Astrocyte (in vitro differentiated cells and primary cell): ENCODE measurements around the gene HS3ST6. TPM values are rescaled to one million over a fixed set of nuclear protein-coding genes. Genes with fewer than 3 reads are reported as not detected.
"Not testable (repeated sequence)": the region's sequence is repeated elsewhere in the genome, so short reads cannot be mapped to it uniquely, and the experiment has no call there.

Experiments used
- DNase-seq: peaks from one replicate; pipeline ENCODE4 v3.0.0-alpha.2; 2010; ENCODE audit warnings: low read depth
- FAIRE-seq: peaks from 2 replicates; lab custom pipeline; 2011; peaks lifted over from hg19 to GRCh38; lab: Jason Lieb, UNC
- H2AFZ ChIP-seq: 2 replicates; pipeline ENCODE4 v1.6.0; 2012; ENCODE audit warnings: low read depth, low read length, inconsistent platforms
- H3K27ac ChIP-seq: 2 replicates; pipeline ENCODE4 v1.5.1; 2011; ENCODE audit warnings: low read depth, low read length, inconsistent platforms
- H3K27me3 ChIP-seq: 2 replicates; pipeline ENCODE4 v1.6.0; 2011; ENCODE audit warnings: low read length, inconsistent platforms; ENCODE audit not compliant: insufficient read depth
- H3K36me3 ChIP-seq: 2 replicates; pipeline ENCODE4 v1.5.1; 2011; ENCODE audit warnings: low read length, inconsistent platforms; ENCODE audit not compliant: insufficient read depth
- H3K4me1 ChIP-seq: 2 replicates; pipeline ENCODE4 v1.5.1; 2011; ENCODE audit warnings: low read length, inconsistent platforms; ENCODE audit not compliant: insufficient read depth
- H3K4me2 ChIP-seq: 2 replicates; pipeline ENCODE4 v1.6.0; 2012; ENCODE audit warnings: low read length, inconsistent platforms
- H3K4me3 ChIP-seq: 2 replicates; pipeline ENCODE4 v1.5.1; 2011; ENCODE audit warnings: low read depth, mild to moderate bottlenecking, low read length, inconsistent platforms; ENCODE audit not compliant: insufficient read depth
- H3K79me2 ChIP-seq: 2 replicates; pipeline ENCODE4 v1.6.0; 2012; ENCODE audit warnings: mild to moderate bottlenecking, low read length, inconsistent platforms; ENCODE audit not compliant: insufficient read depth
- H3K9ac ChIP-seq: 2 replicates; pipeline ENCODE4 v1.6.0; 2012; ENCODE audit warnings: mild to moderate bottlenecking, low read length, inconsistent platforms
- H3K9me3 ChIP-seq: 2 replicates; pipeline ENCODE4 v1.5.1; 2012; ENCODE audit warnings: low read depth, mild to moderate bottlenecking, low read length, inconsistent platforms; ENCODE audit not compliant: insufficient read depth
- H4K20me1 ChIP-seq: 2 replicates; pipeline ENCODE4 v1.6.0; 2012; ENCODE audit warnings: low read length, inconsistent platforms; ENCODE audit not compliant: insufficient read depth
- H3K27ac Mint-ChIP-seq: one replicate; pipeline ENCODE4 v1.8.0; 2021; ENCODE audit warnings: mild to moderate bottlenecking, mixed read lengths; ENCODE audit not compliant: unreplicated experiment
- H3K27me3 Mint-ChIP-seq: one replicate; pipeline ENCODE4 v1.8.0; 2021; ENCODE audit warnings: low read depth, mixed read lengths; ENCODE audit not compliant: unreplicated experiment
- H3K36me3 Mint-ChIP-seq: one replicate; pipeline ENCODE4 v1.8.0; 2021; ENCODE audit warnings: low read depth, mixed read lengths; ENCODE audit not compliant: unreplicated experiment
- H3K4me1 Mint-ChIP-seq: one replicate; pipeline ENCODE4 v1.8.0; 2021; ENCODE audit warnings: low read depth, mixed read lengths; ENCODE audit not compliant: unreplicated experiment
- H3K4me3 Mint-ChIP-seq: one replicate; pipeline ENCODE4 v1.8.0; 2021; ENCODE audit warnings: mild to moderate bottlenecking, moderate library complexity, mixed read lengths; ENCODE audit not compliant: unreplicated experiment
- H3K9me3 Mint-ChIP-seq: one replicate; pipeline ENCODE4 v1.8.0; 2021; ENCODE audit warnings: mild to moderate bottlenecking, mixed read lengths; ENCODE audit not compliant: unreplicated experiment
- EZH2 ChIP-seq: IDR thresholded peaks from 2 replicates; pipeline ENCODE4 v1.6.1; 2012; ENCODE audit warnings: mild to moderate bottlenecking, low read length, inconsistent platforms; ENCODE audit not compliant: insufficient read depth
- total RNA-seq: library from RNA; stranded (reverse); gene quantifications from 2 replicates; pipeline ENCODE4 v1.2.1, GENCODE V29; 2021
- TF ChIP-seq, protein P1 (sequence below): IDR thresholded peaks from 2 replicates; pipeline ENCODE4 v1.5.1; 2011; ENCODE audit warnings: low read depth, mild to moderate bottlenecking, inconsistent platforms, low read length, moderate library complexity; ENCODE audit not compliant: insufficient read depth

HS3ST6 gene
- total RNA-seq, 1 donor from 2014 or later = not detected

GRCh38 chr16:1958715-1959268 is 40.6 kb upstream of the HS3ST6 start:
- H3K4me1 ChIP-seq = peaks cover 28% of the 10 kb centered on the region

GRCh38 chr16:1958143-1958491 is 39.9 kb upstream of the HS3ST6 start:
- H3K27me3 Mint-ChIP-seq, H3K27ac ChIP-seq, H3K9me3 Mint-ChIP-seq, H3K4me3 Mint-ChIP-seq, H3K4me2 ChIP-seq, H2AFZ ChIP-seq, H3K36me3 Mint-ChIP-seq, H3K27me3 ChIP-seq, H3K9me3 ChIP-seq, DNase-seq, H3K27ac Mint-ChIP-seq, H3K9ac ChIP-seq, H3K4me3 ChIP-seq, FAIRE-seq, H3K36me3 ChIP-seq: not testable (repeated sequence)
- Histone ChIP-seq H3K79me2 (peaks cover 37% of the 10 kb centered on the region), H4K20me1 (peaks cover 29% of the 10 kb centered on the region), H3K4me1 (peaks cover 22% of the 10 kb centered on the region)
- peaks cover 14% of the 10 kb centered on the region for H3K4me1 Mint-ChIP-seq

More at GRCh38 chr16:1958715-1959268, 40.6 kb upstream of the HS3ST6 start:
- H3K4me2 ChIP-seq = peak overlapping the region; percentile 95
- TF ChIP-seq EZH2 = no peak
- TF ChIP-seq, protein P1, sequence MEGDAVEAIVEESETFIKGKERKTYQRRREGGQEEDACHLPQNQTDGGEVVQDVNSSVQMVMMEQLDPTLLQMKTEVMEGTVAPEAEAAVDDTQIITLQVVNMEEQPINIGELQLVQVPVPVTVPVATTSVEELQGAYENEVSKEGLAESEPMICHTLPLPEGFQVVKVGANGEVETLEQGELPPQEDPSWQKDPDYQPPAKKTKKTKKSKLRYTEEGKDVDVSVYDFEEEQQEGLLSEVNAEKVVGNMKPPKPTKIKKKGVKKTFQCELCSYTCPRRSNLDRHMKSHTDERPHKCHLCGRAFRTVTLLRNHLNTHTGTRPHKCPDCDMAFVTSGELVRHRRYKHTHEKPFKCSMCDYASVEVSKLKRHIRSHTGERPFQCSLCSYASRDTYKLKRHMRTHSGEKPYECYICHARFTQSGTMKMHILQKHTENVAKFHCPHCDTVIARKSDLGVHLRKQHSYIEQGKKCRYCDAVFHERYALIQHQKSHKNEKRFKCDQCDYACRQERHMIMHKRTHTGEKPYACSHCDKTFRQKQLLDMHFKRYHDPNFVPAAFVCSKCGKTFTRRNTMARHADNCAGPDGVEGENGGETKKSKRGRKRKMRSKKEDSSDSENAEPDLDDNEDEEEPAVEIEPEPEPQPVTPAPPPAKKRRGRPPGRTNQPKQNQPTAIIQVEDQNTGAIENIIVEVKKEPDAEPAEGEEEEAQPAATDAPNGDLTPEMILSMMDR = no peak
- Mint-ChIP-seq H3K36me3 (peaks cover 15% of the 10 kb centered on the region), H3K27ac (no peak overlapping the region), H3K4me1 (peaks cover 16% of the 10 kb centered on the region), H3K4me3 (peak overlapping the region; percentile 75), H3K27me3 (peaks cover 4% of the 10 kb centered on the region), H3K9me3 (no peaks in the 10 kb centered on the region)
- peaks cover 44% of the 10 kb centered on the region for H3K79me2 ChIP-seq
- peak overlapping the region; percentile 91 for H3K4me3 ChIP-seq
- DNase-seq (no peak), FAIRE-seq (no peak)
- H3K9ac ChIP-seq = peak overlapping the region; percentile 94
- H2AFZ ChIP-seq = peak overlapping the region; percentile 74
- no peak overlapping the region for H3K27ac ChIP-seq
- H3K9me3 ChIP-seq = no peaks in the 10 kb centered on the region
- peaks cover 36% of the 10 kb centered on the region for H4K20me1 ChIP-seq
- H3K27me3 ChIP-seq = no peaks in the 10 kb centered on the region
- peaks cover 7% of the 10 kb centered on the region for H3K36me3 ChIP-seq

GRCh38 chr16:1957434-1958142 is 39.4 kb upstream of the HS3ST6 start:
- not testable (repeated sequence) for FAIRE-seq, H3K9me3 Mint-ChIP-seq, H3K4me3 Mint-ChIP-seq, H3K4me1 Mint-ChIP-seq, H2AFZ ChIP-seq, H3K9me3 ChIP-seq, H3K4me2 ChIP-seq, H3K27me3 ChIP-seq, H3K36me3 ChIP-seq, H3K27ac ChIP-seq, H3K27me3 Mint-ChIP-seq, H3K27ac Mint-ChIP-seq, DNase-seq, H3K9ac ChIP-seq, H3K4me3 ChIP-seq, H3K36me3 Mint-ChIP-seq
- Histone ChIP-seq H3K79me2 (peaks cover 32% of the 10 kb centered on the region), H4K20me1 (peaks cover 24% of the 10 kb centered on the region), H3K4me1 (peaks cover 16% of the 10 kb centered on the region)
